T-cell (primary cell): Measurements from ENCODE around the gene CPTP. TPM values are rescaled to one million over a fixed set of nuclear protein-coding genes. Genes with fewer than 3 reads are reported as not detected.

Experiments
- ATAC-seq, 4 experiments: fragments of 200-7000 bp in 3 of 4; fragments of 150-1000 bp in 1 of 4; cut with Tn5 transposase; replicated peaks in 1 of 4; 1 replicate in 3 of 4; 2 replicates in 1 of 4; pipeline ENCODE4 v1.10.0; 2021; ENCODE audit warnings: moderate library complexity in 3 of 4, mild to moderate bottlenecking in 2 of 4, moderate number of reproducible peaks in 1 of 4
- CTCF ChIA-PET, 2 donors: fragments of 300-600 bp; sonication (Branson Sonifier 250); formaldehyde crosslinking; loops; one replicate each; lab custom pipeline; 2022; ENCODE audit warnings: antibody characterized with exemption in 2 of 2; lab: Charles Lee
- POLR2A ChIA-PET, 2 donors: fragments of 300-600 bp; sonication (Branson Sonifier 250); formaldehyde crosslinking; loops; one replicate each; lab custom pipeline; 2022; ENCODE audit warnings: antibody characterized with exemption in 2 of 2; lab: Charles Lee
- DNase-seq, 35 experiments: peaks; one replicate each; pipeline versions ENCODE4 v3.0.0 to v3.0.0-alpha.2; 2013 to 2023
- H3K27ac ChIP-seq: one replicate; pipeline ENCODE4 v1.5.1; 2013; ENCODE audit warnings: low read length
- H3K27me3 ChIP-seq, 2 experiments: replicated peaks in 1 of 2; 1 replicate in 1 of 2; 2 replicates in 1 of 2; pipeline versions ENCODE4 v1.6.1 to v1.7.0; 2013; ENCODE audit warnings: low read length in 1 of 2, mixed read lengths in 1 of 2; ENCODE audit not compliant: control insufficient read depth in 2 of 2, insufficient read depth in 2 of 2; ENCODE audit errors: extremely low read depth in 1 of 2
- H3K36me3 ChIP-seq, 2 donors: 1 replicate in 1 of 2; 2 replicates in 1 of 2; pipeline versions ENCODE4 v1.6.1 to v1.7.0; 2013; ENCODE audit warnings: low read length in 1 of 2; ENCODE audit not compliant: control insufficient read depth in 2 of 2, insufficient read depth in 1 of 2; ENCODE audit errors: extremely low read depth in 1 of 2
- H3K4me1 ChIP-seq, 2 experiments: 1 replicate in 1 of 2; 2 replicates in 1 of 2; pipeline versions ENCODE4 v1.6.1 to v1.7.0; 2013; ENCODE audit warnings: low read length in 2 of 2, mixed read lengths in 1 of 2; ENCODE audit not compliant: insufficient read depth in 2 of 2, control insufficient read depth in 1 of 2; ENCODE audit errors: extremely low read depth in 1 of 2
- H3K4me3 ChIP-seq, 2 donors: 1 replicate in 1 of 2; 2 replicates in 1 of 2; pipeline versions ENCODE4 v1.5.1 to v1.7.0; 2013; ENCODE audit warnings: mild to moderate bottlenecking in 2 of 2, low read length in 1 of 2, moderate library complexity in 1 of 2; ENCODE audit not compliant: control insufficient read depth in 1 of 2; ENCODE audit errors: extremely low read depth in 1 of 2
- H3K9me3 ChIP-seq: 2 replicates; pipeline ENCODE4 v1.7.0; 2013
- H3K27ac Mint-ChIP-seq, 2 donors: one replicate each; pipeline ENCODE4 v1.8.0; 2020 to 2021; ENCODE audit warnings: mild to moderate bottlenecking in 2 of 2, mixed read lengths in 2 of 2
- H3K27me3 Mint-ChIP-seq, 2 donors: one replicate each; pipeline ENCODE4 v1.8.0; 2021 to 2022; ENCODE audit warnings: mixed read lengths in 2 of 2
- H3K36me3 Mint-ChIP-seq: one replicate; pipeline ENCODE4 v1.8.0; 2021; ENCODE audit warnings: mixed read lengths
- H3K4me1 Mint-ChIP-seq, 3 donors: one replicate each; pipeline ENCODE4 v1.8.0; 2020 to 2022; ENCODE audit warnings: mixed read lengths in 3 of 3, mild to moderate bottlenecking in 1 of 3
- H3K4me3 Mint-ChIP-seq, 3 donors: one replicate each; pipeline ENCODE4 v1.8.0; 2020 to 2022; ENCODE audit warnings: mild to moderate bottlenecking in 3 of 3, mixed read lengths in 3 of 3, moderate library complexity in 3 of 3
- H3K9me3 Mint-ChIP-seq, 3 donors: one replicate each; pipeline ENCODE4 v1.8.0; 2020 to 2022; ENCODE audit warnings: mixed read lengths in 3 of 3
- WGBS: methylation state at CpG from one replicate; pipeline ENCODE4 v1.1.5; 2013; ENCODE audit warnings: missing lambda C conversion rate; ENCODE audit not compliant: insufficient coverage; 5-methylcytosine and 5-hydroxymethylcytosine counted together
- total RNA-seq, 35 experiments: library from RNA in 6 of 35; stranded (reverse) in 6 of 35; fragments of 120-200 nt in 1 of 35; gene quantifications; one replicate each; pipeline versions ENCODE4 v1.2.1 to v1.2.4 and lab custom pipeline; 2013 to 2026

The CPTP gene
- total RNA-seq, 5 donors from 2014 or later (not counting 1 experiment from before 2014, with no cell fraction given): 15.8 to 35.8 (median 29.9) TPM

DNA sequence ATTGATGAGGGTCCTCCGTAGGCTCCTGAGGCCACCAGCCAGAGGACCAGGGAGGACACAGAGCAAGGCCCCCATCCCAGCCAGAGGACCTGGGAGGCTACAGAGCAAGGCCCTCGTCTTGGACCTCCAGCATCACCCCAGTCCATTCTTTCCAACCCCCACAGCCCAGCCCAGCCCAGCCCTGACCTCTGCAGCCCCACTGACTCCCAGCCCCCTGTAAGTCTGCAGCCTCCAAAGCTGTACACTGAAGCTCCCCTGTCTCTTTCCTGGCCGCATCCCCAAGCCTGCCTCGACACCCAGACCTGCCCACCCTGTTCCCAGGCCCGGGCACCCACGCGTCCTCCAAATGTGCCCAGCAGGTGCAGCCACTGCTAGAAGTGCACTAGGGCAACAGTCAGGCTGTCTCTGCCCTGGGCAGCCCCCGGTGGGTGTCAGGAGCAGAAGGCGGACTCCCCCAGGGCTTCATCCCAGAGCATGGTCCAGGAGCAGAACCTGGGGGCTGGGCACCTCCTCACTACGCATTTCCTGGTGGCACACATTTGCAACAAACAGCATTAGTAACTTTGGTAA lies 22.5 kb downstream of the CPTP start:
- peaks cover 2 to 53% of the 10 kb centered on the region in 2 experiments for H3K4me1 ChIP-seq
- Mint-ChIP-seq H3K36me3 (no peaks in the 10 kb centered on the region), H3K4me1 (peaks cover 19 to 24% (median 21%) of the 10 kb centered on the region in 3 donors), H3K27me3 (peaks cover 0 to 1% of the 10 kb centered on the region in 2 donors), H3K4me3 (peak overlapping the region; percentile 66 to 76 (median 73)), H3K9me3 (no peaks in the 10 kb centered on the region), H3K27ac (no peak overlapping the region)
- ChIA-PET POLR2A (no interaction called here), CTCF (no interaction called here)
- H3K36me3 ChIP-seq: no peaks in the 10 kb centered on the region
- 96% methylated on average over 9 of the region's 10 CpGs for WGBS
- H3K4me3 ChIP-seq: no peak overlapping the region
- DNase-seq (no peak), ATAC-seq (no peak)
- H3K9me3 ChIP-seq: no peaks in the 10 kb centered on the region
- H3K27ac ChIP-seq: no peak overlapping the region
- H3K27me3 ChIP-seq: peaks cover 0 to 9% of the 10 kb centered on the region in 2 experiments

DNA sequence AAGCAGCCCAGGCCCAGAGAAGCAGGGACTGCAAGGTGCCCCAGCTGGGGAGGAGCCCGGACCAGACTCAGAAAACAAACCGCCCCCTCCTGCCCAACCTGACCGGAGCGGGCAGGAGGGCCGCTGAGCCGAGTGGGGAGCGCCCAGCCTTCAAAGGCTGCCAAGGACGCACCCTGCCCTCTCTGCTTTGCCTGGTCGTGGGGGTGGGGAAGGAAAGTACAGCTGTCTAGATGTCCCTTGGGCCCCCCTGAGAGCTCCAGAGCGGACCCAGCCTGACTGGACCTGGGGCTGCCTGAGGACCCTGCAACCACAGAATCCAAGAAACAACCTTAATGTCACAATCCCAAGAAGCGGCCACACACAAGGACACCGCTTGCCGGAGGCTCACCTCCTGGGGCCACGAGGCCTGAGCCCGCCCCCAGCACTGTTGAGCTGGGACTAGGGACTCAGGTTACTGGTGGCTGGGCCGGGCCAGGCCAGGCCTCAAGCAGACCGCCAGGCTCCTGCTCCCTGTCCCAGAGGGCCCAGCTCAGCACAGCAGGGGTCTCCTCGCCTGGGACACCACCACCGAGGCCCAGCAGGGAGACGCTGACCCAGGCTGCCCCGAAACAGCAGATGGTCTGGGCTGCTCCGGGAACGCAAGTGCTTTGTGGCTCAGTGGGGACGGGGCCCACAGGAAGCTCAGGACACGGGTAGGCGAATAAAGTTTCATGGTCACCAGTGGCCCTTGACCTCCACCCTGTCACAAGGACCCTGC lies 23.2 kb downstream of the CPTP start:
- Mint-ChIP-seq H3K36me3 (no peaks in the 10 kb centered on the region), H3K27ac (peak overlapping the region in 1 of 2 donors; percentile 28), H3K4me3 (peak overlapping the region; percentile 66 to 76 (median 73)), H3K4me1 (peaks cover 26 to 32% (median 26%) of the 10 kb centered on the region in 3 donors), H3K27me3 (peaks cover 7 to 9% of the 10 kb centered on the region in 2 donors), H3K9me3 (no peaks in the 10 kb centered on the region)
- Histone ChIP-seq H3K4me1 (peaks cover 2 to 58% of the 10 kb centered on the region in 2 experiments), H3K9me3 (no peaks in the 10 kb centered on the region), H3K4me3 (peak overlapping the region; percentile 40 to 68), H3K36me3 (no peaks in the 10 kb centered on the region), H3K27ac (no peak overlapping the region), H3K27me3 (peaks cover 0 to 16% of the 10 kb centered on the region in 2 experiments)
- ChIA-PET CTCF (interaction anchor here in 1 of 2 donors (1.0 to 1.3 kb wide), 2 partner anchors 23 to 27 kb away, joined by 3 to 4 read pairs; partner anchors contain the start of gene AURKAIP1), POLR2A (no interaction called here)
- ATAC-seq: no peak
- 82% methylated on average over 21 of the region's 26 CpGs for WGBS
- no peak for DNase-seq

DNA sequence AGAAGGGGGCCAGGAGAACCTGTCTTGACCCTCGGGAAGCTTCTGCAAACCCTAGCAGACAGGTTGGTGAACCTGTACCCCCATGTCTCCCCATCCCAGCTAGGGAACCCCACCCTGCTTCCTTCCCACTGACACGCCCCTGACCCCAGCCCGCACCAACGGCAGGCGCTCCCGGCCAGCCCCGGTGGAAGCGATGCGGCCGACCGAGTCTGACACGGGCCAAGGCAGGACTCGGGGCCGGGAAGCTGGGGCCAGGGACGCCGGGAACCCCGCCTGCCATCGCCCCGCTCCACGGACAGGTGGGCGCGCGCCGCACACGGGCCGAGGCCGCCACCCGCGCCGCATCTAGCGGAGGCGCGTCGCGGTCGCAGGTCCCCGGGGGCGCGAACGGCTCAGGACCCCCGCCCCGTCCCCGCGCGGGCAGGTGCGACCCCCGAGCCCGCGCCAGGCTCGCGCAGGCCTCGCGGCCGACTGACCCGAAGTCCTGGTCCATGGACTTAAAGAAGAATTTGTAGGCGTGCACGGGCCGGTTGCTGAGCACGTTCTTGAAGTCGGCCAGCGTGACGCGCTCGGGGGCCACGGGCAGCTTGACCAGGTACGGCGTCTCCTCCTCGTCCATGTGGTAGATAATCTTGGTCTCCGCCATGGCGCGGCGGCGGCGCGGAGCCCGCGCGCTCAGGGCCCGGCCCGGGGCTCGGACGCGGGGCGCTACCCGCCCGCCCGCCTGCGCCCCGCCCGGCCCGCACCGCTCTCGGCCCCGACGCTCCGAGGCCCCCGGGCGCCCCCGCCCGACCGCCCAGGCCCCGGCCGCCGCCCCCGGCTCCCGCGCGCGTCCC lies 24.0 kb downstream of the CPTP start:
- DNase-seq: no peak
- peak; percentile 37 to 52 (median 41) for ATAC-seq
- H3K9me3 ChIP-seq: no peaks in the 10 kb centered on the region
- Mint-ChIP-seq H3K36me3 (no peaks in the 10 kb centered on the region), H3K4me3 (peak overlapping the region; percentile 66 to 76 (median 73)), H3K4me1 (peaks cover 26 to 37% (median 28%) of the 10 kb centered on the region in 3 donors), H3K27me3 (peaks cover 7 to 14% of the 10 kb centered on the region in 2 donors), H3K27ac (peak overlapping the region in 1 of 2 donors; percentile 28), H3K9me3 (no peaks in the 10 kb centered on the region)
- peaks cover 2 to 61% of the 10 kb centered on the region in 2 experiments for H3K4me1 ChIP-seq
- H3K4me3 ChIP-seq: peak overlapping the region; percentile 56 to 68
- peaks cover 0 to 24% of the 10 kb centered on the region in 2 experiments for H3K27me3 ChIP-seq
- H3K36me3 ChIP-seq: no peaks in the 10 kb centered on the region
- WGBS: under 1% methylated on average over 109 of the region's 109 CpGs
- no peak overlapping the region for H3K27ac ChIP-seq
- ChIA-PET CTCF (interaction anchor here in 1 of 2 donors (1.0 to 1.3 kb wide), 2 partner anchors 22 to 27 kb away, joined by 3 to 4 read pairs; partner anchors contain the start of gene AURKAIP1), POLR2A (no interaction called here)

DNA sequence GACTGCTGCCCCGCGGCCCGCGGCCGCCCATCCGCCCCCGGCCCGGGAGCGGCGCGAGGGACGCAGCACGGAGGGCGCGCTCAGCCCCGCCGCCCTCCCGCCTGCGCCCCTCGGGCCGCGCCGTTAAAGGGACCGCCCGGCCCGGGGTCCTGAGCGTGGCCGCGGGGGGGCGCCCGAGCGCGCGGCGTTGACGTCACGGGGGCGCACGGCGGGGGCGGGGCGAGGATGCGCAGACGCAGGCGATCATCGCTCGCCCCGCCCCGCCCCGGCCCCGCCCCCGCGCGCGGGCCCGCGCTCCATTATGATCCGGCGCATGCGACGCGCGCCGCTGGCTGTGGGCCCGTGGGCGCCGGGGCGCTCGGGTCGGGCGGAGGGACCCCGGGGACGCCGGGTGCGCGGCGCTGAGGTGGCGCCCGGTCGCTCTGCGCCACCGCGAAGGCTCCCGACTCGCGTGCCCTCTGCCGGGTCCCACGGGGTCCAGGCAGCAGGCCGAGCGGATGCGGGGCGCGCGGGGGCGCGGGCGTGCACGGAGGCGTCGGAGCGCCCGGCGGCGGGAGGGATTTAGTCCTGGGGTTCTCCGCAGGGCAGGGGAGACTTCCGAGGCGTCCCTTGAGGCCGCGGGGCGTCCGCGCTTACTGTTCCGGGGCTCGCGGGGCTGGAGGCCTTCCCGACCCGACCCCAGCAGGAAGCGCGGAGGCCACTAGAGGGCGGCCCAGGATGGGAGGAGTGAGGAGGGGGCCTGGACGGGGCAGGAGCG lies 24.8 kb downstream of the CPTP start, which contains the start of gene DVL1:
Gene DVL1, minus strand, starts transcription at position 163 of the 757 bp plus-strand sequence. CDS start 353 bp downstream, outside the sequence.
- peak within 1 kb of the TSS; percentile 56 to 68 for H3K4me3 ChIP-seq
- H3K36me3 ChIP-seq: no peaks in the 10 kb centered on the region
- H3K27me3 ChIP-seq: peaks cover 0 to 32% of the 10 kb centered on the region in 2 experiments
- no peaks in the 10 kb centered on the region for H3K9me3 ChIP-seq
- DNase-seq: peak; percentile 29 to 88 (median 62)
- peaks cover 28 to 43% (median 30%) of the 10 kb centered on the region in 3 donors for H3K4me1 Mint-ChIP-seq
- H3K27ac Mint-ChIP-seq: peak within 1 kb of the TSS in 1 of 2 donors; percentile 28
- H3K4me1 ChIP-seq: peaks cover 4 to 64% of the 10 kb centered on the region in 2 experiments
- CTCF ChIA-PET: no interaction called here
- peaks cover 7 to 20% of the 10 kb centered on the region in 2 donors for H3K27me3 Mint-ChIP-seq
- WGBS: under 1% methylated on average over 94 of the region's 122 CpGs
- H3K36me3 Mint-ChIP-seq: no peaks in the 10 kb centered on the region
- H3K4me3 Mint-ChIP-seq: peak within 1 kb of the TSS; percentile 66 to 76 (median 73)
- H3K9me3 Mint-ChIP-seq: no peaks in the 10 kb centered on the region
- no peak within 1 kb of the TSS for H3K27ac ChIP-seq
- ATAC-seq: peak; percentile 83 to 87 (median 84)
- POLR2A ChIA-PET: no interaction called here

DNA sequence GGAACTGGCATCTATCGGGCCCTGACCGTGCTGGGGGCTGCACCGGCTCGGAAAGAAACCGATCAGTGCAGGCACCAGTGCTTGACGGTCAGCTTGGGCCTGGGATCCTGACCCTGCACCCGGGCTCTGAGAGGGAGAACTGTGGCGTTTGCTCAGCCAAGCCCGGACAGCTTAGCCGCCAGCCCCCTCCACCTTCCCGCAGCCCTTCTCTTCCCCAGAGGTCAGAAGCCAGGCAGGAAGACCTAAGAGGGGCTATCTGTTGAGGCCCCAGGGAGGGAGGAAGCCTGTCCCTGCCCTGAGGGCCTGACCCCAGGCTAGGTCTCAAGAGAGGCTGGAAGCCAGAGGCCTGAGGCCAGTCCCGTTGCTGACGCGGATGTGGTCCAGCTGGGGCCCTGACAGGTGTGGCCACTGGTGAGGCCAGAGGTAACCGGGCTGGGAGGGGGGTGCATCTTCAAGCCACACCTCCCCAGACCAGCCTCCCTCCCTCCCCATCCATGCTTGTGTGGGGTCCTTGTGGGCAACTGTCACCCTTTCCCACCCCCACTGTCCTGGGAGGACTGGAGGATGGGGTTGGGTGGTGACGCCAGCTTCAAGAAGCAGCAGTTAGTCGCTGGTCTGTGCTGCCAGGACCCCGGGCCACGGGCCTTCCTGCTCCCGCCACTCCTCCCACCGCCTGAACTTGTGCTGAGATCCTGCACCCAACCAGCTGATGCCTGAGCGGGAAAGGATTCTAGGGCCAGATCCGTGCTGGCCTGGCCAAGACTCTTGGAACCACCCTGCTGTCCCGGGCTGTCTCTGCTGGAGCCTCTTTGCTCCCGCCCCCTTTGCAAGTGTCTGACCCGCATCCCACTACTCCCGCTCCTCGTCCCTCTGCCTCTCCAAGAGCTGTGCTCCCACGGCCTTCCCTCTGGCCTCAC lies 27.2 kb downstream of the CPTP start:
- Mint-ChIP-seq H3K9me3 (no peaks in the 10 kb centered on the region), H3K4me1 (peaks cover 24 to 36% (median 25%) of the 10 kb centered on the region in 3 donors), H3K4me3 (peak overlapping the region; percentile 52 to 68 (median 62)), H3K36me3 (no peaks in the 10 kb centered on the region), H3K27me3 (peaks cover 7 to 20% of the 10 kb centered on the region in 2 donors), H3K27ac (peak overlapping the region; percentile 44 to 52)
- ATAC-seq: no peak
- 89% methylated on average over 20 of the region's 29 CpGs for WGBS
- peaks cover 6 to 53% of the 10 kb centered on the region in 2 experiments for H3K4me1 ChIP-seq
- POLR2A ChIA-PET: no interaction called here
- no peak overlapping the region for H3K4me3 ChIP-seq
- no peak overlapping the region for H3K27ac ChIP-seq
- H3K9me3 ChIP-seq: no peaks in the 10 kb centered on the region
- no peak for DNase-seq
- no peaks in the 10 kb centered on the region for H3K36me3 ChIP-seq
- H3K27me3 ChIP-seq: peaks cover 0 to 43% of the 10 kb centered on the region in 2 experiments
- CTCF ChIA-PET: interaction anchor here in 1 of 2 donors (0.6 kb wide), 1 partner anchor 213 kb away, joined by 3 read pairs; no protein-coding TSS in a partner anchor
